HuH-7.5 (cell line): Measurements from ENCODE around the gene PLA2G15.

Source experiments
- DNase-seq: peaks from one replicate; pipeline ENCODE4 v3.0.0; 2011; ENCODE audit warnings: low spot score

Gene PLA2G15

GRCh38 chr16:68298907-68299561 is 53.9 kb downstream of the PLA2G15 start:
- no peak for DNase-seq

DNA sequence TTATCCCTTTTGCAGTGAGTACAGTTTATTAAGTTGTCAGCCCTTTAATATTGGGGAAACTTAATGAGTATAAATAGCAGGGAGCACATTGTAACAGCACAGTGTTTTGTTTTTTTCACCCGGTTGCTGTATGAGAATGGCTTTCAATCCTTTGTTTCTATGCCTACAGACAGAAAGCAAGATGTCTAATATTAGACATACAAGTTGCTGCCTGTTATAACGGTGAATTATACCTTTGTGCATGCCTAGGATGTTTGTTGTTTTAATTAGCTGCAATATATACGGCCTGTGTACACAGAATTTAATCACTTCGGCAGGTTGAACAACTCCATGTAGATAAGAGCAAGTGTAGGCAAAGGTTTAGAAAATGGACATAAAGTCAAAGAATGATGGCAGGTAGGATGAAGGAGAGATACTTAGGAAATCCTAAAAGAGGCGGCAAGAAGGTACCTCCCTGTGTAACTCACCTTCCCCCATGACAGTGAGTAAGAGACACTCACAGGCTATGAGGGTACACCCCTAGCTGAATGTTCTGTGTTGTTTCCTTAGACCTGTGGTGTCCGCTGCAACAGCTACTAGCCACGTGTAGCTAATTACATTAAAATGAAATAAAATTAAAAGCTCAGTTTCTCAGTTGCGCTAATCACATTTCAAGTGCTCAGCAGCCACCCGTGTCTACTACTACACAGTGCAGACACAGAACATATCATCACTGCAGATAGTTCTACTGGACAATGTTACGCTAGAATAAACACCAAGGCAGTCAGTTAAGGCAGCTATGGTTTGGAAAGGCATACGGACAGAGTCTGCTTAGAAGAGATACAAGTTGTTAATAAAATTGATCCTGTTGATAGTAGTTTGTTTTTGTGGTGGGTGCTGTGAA is 54.6 kb downstream of the PLA2G15 start:
- no peak for DNase-seq

DNA sequence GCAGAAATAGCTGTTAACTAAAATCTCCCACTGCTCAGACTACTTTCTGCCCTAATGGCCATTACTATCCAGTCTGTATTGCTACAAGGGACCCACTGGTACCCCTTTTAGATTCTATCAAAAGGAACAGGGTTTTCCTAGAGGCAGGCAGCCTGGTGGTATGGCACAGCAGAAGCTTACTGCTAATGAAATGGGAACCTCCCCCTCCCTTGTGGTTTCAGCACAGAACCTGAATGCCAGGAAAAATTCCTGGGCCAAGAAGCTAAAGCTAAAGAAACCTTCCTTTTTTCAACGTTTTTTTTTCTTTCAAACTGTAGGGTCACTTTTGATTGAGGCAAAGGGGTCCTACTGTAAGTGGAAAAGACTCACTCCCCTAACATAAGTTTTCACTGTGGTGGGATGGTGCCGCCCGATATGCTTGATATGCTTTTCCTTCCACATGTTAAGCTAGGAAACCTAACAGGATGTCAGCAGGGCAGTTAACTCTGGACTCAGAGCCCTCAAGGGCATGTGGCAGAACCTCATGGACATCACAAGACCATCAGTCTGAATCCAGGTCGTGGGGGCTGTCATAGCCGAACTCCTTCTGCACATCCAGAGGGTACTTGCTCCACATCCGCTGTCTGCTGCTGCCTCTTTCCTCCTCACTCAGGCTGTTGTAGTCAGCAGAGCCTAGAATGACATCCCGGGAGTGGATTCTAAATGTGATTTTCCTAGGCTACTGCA is 55.7 kb downstream of the PLA2G15 start:
- DNase-seq = no peak

GRCh38 chr16:68306633-68307032 is 61.5 kb downstream of the PLA2G15 start:
- no peak for DNase-seq

GRCh38 chr16:68309799-68310198 is 64.6 kb downstream of the PLA2G15 start:
- no peak for DNase-seq

DNA sequence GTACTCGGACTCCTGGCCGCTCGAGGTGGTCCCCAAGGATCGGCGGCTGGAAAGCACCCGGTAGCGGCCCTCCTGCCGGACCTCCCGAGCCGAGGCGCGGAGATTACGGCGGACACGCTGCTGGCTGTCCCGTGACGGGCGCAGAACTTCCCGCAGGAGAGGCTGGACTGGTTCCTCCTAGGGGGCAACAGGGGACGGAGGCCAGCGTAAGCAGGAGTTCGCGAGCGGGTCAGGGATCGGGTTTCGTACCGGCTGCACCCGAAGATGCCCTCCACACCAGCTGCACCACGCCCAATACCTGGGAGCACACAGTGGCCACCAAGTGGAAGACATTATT is 65.2 kb downstream of the PLA2G15 start:
- peak; percentile 68 for DNase-seq
